Measurements from ENCODE around the gene LMX1B.

- TF ChIP-seq, protein P1, sequence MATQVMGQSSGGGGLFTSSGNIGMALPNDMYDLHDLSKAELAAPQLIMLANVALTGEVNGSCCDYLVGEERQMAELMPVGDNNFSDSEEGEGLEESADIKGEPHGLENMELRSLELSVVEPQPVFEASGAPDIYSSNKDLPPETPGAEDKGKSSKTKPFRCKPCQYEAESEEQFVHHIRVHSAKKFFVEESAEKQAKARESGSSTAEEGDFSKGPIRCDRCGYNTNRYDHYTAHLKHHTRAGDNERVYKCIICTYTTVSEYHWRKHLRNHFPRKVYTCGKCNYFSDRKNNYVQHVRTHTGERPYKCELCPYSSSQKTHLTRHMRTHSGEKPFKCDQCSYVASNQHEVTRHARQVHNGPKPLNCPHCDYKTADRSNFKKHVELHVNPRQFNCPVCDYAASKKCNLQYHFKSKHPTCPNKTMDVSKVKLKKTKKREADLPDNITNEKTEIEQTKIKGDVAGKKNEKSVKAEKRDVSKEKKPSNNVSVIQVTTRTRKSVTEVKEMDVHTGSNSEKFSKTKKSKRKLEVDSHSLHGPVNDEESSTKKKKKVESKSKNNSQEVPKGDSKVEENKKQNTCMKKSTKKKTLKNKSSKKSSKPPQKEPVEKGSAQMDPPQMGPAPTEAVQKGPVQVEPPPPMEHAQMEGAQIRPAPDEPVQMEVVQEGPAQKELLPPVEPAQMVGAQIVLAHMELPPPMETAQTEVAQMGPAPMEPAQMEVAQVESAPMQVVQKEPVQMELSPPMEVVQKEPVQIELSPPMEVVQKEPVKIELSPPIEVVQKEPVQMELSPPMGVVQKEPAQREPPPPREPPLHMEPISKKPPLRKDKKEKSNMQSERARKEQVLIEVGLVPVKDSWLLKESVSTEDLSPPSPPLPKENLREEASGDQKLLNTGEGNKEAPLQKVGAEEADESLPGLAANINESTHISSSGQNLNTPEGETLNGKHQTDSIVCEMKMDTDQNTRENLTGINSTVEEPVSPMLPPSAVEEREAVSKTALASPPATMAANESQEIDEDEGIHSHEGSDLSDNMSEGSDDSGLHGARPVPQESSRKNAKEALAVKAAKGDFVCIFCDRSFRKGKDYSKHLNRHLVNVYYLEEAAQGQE (IDR thresholded peaks at IDR 0.05; ENCODE audit: insufficient read depth in 1 of 2, low read depth in 2 of 2, low read length in 2 of 2) = no peak
- no peak for TF ChIP-seq FOXP2 (optimal IDR thresholded peaks at IDR 0.05; ENCODE audit: borderline replicate concordance, extremely low read depth, extremely low read length, insufficient read depth)
Measured at GRCh38 chr9:126698251-126698650, 84.5 kb downstream of the LMX1B start.

Measured in PFSK-1 (cell line).